HK-2 (cell line): Measurements from ENCODE around the gene PPFIA4.

ENCODE experiments used
- DNase-seq: peaks from one replicate; pipeline ENCODE4 v3.0.0-alpha.2; 2018; ENCODE audit not compliant: unreplicated experiment

The PPFIA4 gene

GRCh38 chr1:203126866-203127665, 100.8 kb downstream of the PPFIA4 start:
- no peak for DNase-seq

GRCh38 chr1:203127666-203128430, 101.6 kb downstream of the PPFIA4 start, which contains the start of gene ADORA1:
Gene ADORA1, plus strand, starts transcription at chr1:203127726. Its CDS starts 1,116 bp downstream, at chr1:203128842.
- peak; percentile 81 for DNase-seq

GRCh38 chr1:203128431-203128715, 102.1 kb downstream of the PPFIA4 start:
- no peak for DNase-seq
